Measurements from ENCODE around the gene LRRC3C.

DNA sequence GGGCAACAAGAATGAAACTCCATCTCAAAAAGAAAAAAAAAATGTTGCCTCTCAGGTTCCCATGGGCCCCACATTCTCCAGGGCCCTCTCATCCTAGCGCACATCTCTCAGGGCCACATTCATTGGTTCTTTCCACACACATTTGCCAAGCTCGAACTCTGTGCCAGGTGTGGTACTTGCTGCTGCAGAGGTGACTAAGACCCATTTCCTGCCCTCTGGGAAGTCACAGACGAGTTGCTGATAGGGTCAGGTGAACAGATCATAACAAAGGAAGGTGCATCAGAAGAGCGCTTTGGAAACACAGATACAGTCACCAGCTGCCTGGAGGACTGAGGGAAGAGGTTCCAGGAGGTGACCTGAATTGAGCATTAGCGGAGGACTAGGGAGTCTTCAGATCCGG is 36.3 kb downstream of the LRRC3C start:
- TF ChIP-seq, protein P1, sequence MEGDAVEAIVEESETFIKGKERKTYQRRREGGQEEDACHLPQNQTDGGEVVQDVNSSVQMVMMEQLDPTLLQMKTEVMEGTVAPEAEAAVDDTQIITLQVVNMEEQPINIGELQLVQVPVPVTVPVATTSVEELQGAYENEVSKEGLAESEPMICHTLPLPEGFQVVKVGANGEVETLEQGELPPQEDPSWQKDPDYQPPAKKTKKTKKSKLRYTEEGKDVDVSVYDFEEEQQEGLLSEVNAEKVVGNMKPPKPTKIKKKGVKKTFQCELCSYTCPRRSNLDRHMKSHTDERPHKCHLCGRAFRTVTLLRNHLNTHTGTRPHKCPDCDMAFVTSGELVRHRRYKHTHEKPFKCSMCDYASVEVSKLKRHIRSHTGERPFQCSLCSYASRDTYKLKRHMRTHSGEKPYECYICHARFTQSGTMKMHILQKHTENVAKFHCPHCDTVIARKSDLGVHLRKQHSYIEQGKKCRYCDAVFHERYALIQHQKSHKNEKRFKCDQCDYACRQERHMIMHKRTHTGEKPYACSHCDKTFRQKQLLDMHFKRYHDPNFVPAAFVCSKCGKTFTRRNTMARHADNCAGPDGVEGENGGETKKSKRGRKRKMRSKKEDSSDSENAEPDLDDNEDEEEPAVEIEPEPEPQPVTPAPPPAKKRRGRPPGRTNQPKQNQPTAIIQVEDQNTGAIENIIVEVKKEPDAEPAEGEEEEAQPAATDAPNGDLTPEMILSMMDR (IDR thresholded peaks at IDR 0.05; ENCODE audit: insufficient read depth, low read length, poor library complexity, severe bottlenecking) = no peak
- TF ChIP-seq EZH2phosphoT487 (conservative IDR thresholded peaks at IDR 0.05; ENCODE audit: low read length) = no peak

Measured in SU-DHL-6 (cell line).